Sigmoid colon (tissue), 7 donors: Measurements from ENCODE around the gene SLAMF9. TPM values are rescaled to one million over a fixed set of nuclear protein-coding genes. Genes with fewer than 3 reads are reported as not detected.

Experiments
- DNase-seq: peaks from one replicate; pipeline ENCODE4 v3.0.0-alpha.2; 2019
- H3K27ac ChIP-seq, 4 donors: fragments of 200-600 bp; sonication (generic); one replicate each; pipeline ENCODE4 v1.5.1; 2016 to 2019; ENCODE audit warnings: mild to moderate bottlenecking in 1 of 4
- H3K27me3 ChIP-seq, 3 donors: fragments of 200-600 bp; sonication (generic); one replicate each; pipeline ENCODE4 v1.5.1; 2019; ENCODE audit warnings: mild to moderate bottlenecking in 1 of 3
- H3K36me3 ChIP-seq, 4 donors: fragments of 200-600 bp; sonication (generic); one replicate each; pipeline ENCODE4 v1.5.1; 2016 to 2019
- H3K4me1 ChIP-seq, 4 donors: fragments of 200-600 bp; sonication (generic); one replicate each; pipeline ENCODE4 v1.5.1; 2017 to 2019
- H3K4me3 ChIP-seq, 4 donors: fragments of 200-600 bp; sonication (generic); one replicate each; pipeline ENCODE4 v1.5.1; 2017 to 2019; ENCODE audit warnings: mild to moderate bottlenecking in 2 of 4, moderate library complexity in 1 of 4
- H3K9me3 ChIP-seq, 4 donors: fragments of 200-600 bp in 3 of 4; sonication (generic) in 3 of 4; one replicate each; pipeline versions ENCODE4 v1.5.1 to v1.6.1; 2013 to 2019
- EP300 ChIP-seq, 4 donors: sonication (generic); formaldehyde crosslinking; IDR thresholded peaks; one replicate each; pipeline ENCODE4 v1.6.1; 2017; ENCODE audit warnings: antibody characterized with exemption in 4 of 4
- POLR2A ChIP-seq, 2 donors: fragments of 450-650 bp; IDR thresholded peaks; one replicate each; pipeline ENCODE4 v1.6.1; 2016; ENCODE audit warnings: antibody characterized with exemption in 2 of 2, mild to moderate bottlenecking in 2 of 2, moderate library complexity in 2 of 2
- POLR2AphosphoS5 ChIP-seq, 4 donors: sonication (generic); formaldehyde crosslinking; IDR thresholded peaks; one replicate each; pipeline ENCODE4 v1.6.1; 2017; ENCODE audit warnings: antibody characterized with exemption in 4 of 4
- WGBS, 2 donors: extraction: QIAGEN DNeasy Blood & Tissue Kit; methylation state at CpG; one replicate each; pipeline ENCODE4 v1.1.7; 2013; 5-methylcytosine and 5-hydroxymethylcytosine counted together
- intact Hi-C: fragments of 100-400 bp; cut with DNase I; formaldehyde crosslinking; loops from one replicate; pipeline ENCODE4 v1.15.1; 2023
- polyA plus RNA-seq, 3 donors: library from polyadenylated mRNA; stranded (reverse); fragments of 200-250 nt; gene quantifications; one replicate each; pipeline ENCODE4 v1.2.3, GENCODE V29; 2013
- total RNA-seq, 4 donors: library from RNA; depleted of rRNA; stranded (reverse); fragments of >200 nt; gene quantifications; one replicate each; pipeline ENCODE4 v1.1.0, GENCODE V29; 2016
- TF ChIP-seq, protein P1 (sequence below), 4 experiments: fragments of 450-650 bp in 3 of 4; fragments of 200-600 bp in 1 of 4; IDR thresholded peaks; one replicate each; pipeline ENCODE4 v1.5.1; 2016 to 2019; ENCODE audit warnings: antibody characterized with exemption in 4 of 4, mild to moderate bottlenecking in 3 of 4, moderate library complexity in 2 of 4
- donor health status: healthy with polysubstance abuse.
- donor health status: Bipolar disorder and iron deficiency.
- donor health status: healthy.

The SLAMF9 gene
- total and polyA plus RNA-seq, 7 donors: 0.15 TPM; not detected in 6

DNA sequence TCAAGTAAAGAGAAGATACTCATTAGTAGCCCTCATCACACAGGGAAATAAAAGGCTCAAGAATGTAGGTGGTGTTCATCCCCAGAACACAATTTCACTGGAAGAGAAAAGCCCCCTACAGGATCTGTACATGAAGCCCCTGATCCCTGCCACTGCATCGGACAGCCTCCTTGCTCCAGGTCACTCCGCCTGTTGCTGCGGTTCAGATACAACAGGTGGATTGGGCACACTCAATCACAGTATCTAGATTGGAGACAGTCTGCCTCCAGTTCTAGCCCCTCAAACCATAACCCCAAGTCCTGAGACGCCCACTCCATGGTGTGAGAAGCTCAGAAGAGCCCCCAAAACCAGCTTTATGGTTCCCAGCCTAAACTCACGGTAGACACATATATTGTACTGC, 1.1 kb downstream of the SLAMF9 start:
- Histone ChIP-seq H3K27me3 (no peaks in the 10 kb centered on the region), H3K9me3 (no peaks in the 10 kb centered on the region), H3K4me3 (no peak overlapping the region), H3K4me1 (peaks cover 0 to 15% (median 5%) of the 10 kb centered on the region in 4 donors), H3K36me3 (no peaks in the 10 kb centered on the region), H3K27ac (no peak overlapping the region)
- TF ChIP-seq EP300 (IDR thresholded peaks at IDR 0.05): no peak
- TF ChIP-seq, protein P1, sequence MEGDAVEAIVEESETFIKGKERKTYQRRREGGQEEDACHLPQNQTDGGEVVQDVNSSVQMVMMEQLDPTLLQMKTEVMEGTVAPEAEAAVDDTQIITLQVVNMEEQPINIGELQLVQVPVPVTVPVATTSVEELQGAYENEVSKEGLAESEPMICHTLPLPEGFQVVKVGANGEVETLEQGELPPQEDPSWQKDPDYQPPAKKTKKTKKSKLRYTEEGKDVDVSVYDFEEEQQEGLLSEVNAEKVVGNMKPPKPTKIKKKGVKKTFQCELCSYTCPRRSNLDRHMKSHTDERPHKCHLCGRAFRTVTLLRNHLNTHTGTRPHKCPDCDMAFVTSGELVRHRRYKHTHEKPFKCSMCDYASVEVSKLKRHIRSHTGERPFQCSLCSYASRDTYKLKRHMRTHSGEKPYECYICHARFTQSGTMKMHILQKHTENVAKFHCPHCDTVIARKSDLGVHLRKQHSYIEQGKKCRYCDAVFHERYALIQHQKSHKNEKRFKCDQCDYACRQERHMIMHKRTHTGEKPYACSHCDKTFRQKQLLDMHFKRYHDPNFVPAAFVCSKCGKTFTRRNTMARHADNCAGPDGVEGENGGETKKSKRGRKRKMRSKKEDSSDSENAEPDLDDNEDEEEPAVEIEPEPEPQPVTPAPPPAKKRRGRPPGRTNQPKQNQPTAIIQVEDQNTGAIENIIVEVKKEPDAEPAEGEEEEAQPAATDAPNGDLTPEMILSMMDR (IDR thresholded peaks at IDR 0.05): no peak
- TF ChIP-seq POLR2A (IDR thresholded peaks at IDR 0.05): no peak
- 89 to 91% methylated on average over 5 of the region's 5 CpGs for WGBS, 2 donors
- intact Hi-C loops: no loop called here
- no peak for DNase-seq

DNA sequence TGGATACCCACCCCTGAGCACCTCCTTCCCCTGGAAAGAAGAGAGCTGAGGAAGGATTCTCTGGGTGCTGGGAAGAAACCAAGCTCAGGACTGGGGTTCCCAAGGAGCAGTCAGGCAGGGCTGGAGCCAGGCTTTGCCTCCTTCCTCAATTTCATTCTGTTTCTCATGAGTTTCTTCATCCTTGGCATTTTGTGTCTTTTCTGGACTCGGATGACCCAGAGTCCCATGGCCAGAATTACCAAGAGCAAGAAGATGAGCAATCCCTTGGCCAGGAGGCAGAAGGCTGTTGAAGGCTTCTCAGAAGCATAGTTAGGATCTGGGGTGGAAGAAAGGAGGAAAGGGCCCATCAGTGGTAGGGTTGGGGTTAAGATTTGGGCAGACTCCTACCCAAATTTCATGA, 2.5 kb downstream of the SLAMF9 start:
- H3K4me1 ChIP-seq: peaks cover 0 to 15% (median 5%) of the 10 kb centered on the region in 4 donors
- TF ChIP-seq POLR2A (IDR thresholded peaks at IDR 0.05) (no peak), POLR2AphosphoS5 (IDR thresholded peaks at IDR 0.05) (no peak), EP300 (IDR thresholded peaks at IDR 0.05) (no peak)
- TF ChIP-seq, protein P1 (IDR thresholded peaks at IDR 0.05): no peak
- intact Hi-C loops: no loop called here
- no peaks in the 10 kb centered on the region for H3K9me3 ChIP-seq
- H3K36me3 ChIP-seq: no peaks in the 10 kb centered on the region
- H3K27me3 ChIP-seq: no peaks in the 10 kb centered on the region
- DNase-seq: no peak
- no peak overlapping the region for H3K27ac ChIP-seq
- no peak overlapping the region for H3K4me3 ChIP-seq
- 82 to 85% methylated on average over 1 of the region's 1 CpG for WGBS, 2 donors

DNA sequence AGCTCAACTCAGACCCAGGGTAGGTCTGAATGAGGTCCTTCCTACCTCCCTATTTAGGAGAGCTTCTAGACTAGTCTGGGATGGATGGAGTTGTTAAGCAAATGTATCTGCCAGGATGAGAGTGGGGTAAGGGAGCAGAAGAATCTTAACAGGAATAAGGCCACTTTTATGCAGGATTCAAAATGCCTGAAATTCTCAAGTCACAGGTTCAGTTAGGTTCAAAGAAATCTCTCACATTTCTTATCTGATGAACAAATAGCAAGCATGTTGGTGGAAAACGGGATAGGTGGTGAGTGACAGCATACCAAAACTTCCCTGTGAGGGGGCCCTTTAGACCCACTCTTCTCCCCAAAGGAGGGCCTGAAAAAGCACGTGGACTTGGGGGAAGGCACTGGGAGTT, 3.0 kb downstream of the SLAMF9 start:
- intact Hi-C loops: no loop called here
- no peaks in the 10 kb centered on the region for H3K27me3 ChIP-seq
- DNase-seq: no peak
- 74 to 82% methylated on average over 2 of the region's 2 CpGs for WGBS, 2 donors
- no peak overlapping the region for H3K27ac ChIP-seq
- TF ChIP-seq EP300 (IDR thresholded peaks at IDR 0.05) (no peak), POLR2AphosphoS5 (IDR thresholded peaks at IDR 0.05) (no peak), POLR2A (IDR thresholded peaks at IDR 0.05) (no peak)
- TF ChIP-seq, protein P1 (IDR thresholded peaks at IDR 0.05): no peak
- peaks cover 0 to 16% (median 7%) of the 10 kb centered on the region in 4 donors for H3K4me1 ChIP-seq
- H3K9me3 ChIP-seq: no peaks in the 10 kb centered on the region
- no peaks in the 10 kb centered on the region for H3K36me3 ChIP-seq
- no peak overlapping the region for H3K4me3 ChIP-seq

DNA sequence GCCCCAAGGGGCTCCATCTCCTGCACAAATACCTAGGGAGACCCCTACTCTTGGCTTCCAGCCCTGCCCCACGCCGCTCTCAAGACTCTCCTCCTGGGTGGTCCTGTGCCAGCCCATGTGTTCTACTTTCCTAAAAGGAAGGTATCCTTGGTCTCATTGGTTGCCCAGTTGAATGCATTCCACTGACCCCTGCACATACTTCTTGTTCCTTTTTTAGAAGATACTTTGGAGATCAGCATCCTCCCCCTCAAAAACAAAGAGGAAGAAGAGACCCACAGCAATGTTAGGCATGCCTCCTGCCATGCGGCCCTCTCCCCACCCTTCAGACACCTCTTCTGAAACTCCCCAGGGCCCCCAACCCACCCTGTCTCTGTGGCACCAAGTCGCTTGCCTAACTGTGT, 4.1 kb downstream of the SLAMF9 start:
- Histone ChIP-seq H3K27me3 (no peaks in the 10 kb centered on the region), H3K27ac (no peak overlapping the region), H3K4me3 (no peak overlapping the region), H3K4me1 (peaks cover 0 to 25% (median 17%) of the 10 kb centered on the region in 4 donors), H3K9me3 (no peaks in the 10 kb centered on the region), H3K36me3 (no peaks in the 10 kb centered on the region)
- TF ChIP-seq EP300 (IDR thresholded peaks at IDR 0.05): no peak
- no peak for TF ChIP-seq POLR2A (IDR thresholded peaks at IDR 0.05)
- TF ChIP-seq, protein P1 (IDR thresholded peaks at IDR 0.05): no peak
- TF ChIP-seq POLR2AphosphoS5 (IDR thresholded peaks at IDR 0.05): no peak
- DNase-seq: no peak
- intact Hi-C loops: loop anchor here (5.0 kb wide), 1 partner anchor 168 kb away; the partner anchor contains the start of gene DUSP23
- 93 to 95% methylated on average over 4 of the region's 4 CpGs for WGBS, 2 donors

DNA sequence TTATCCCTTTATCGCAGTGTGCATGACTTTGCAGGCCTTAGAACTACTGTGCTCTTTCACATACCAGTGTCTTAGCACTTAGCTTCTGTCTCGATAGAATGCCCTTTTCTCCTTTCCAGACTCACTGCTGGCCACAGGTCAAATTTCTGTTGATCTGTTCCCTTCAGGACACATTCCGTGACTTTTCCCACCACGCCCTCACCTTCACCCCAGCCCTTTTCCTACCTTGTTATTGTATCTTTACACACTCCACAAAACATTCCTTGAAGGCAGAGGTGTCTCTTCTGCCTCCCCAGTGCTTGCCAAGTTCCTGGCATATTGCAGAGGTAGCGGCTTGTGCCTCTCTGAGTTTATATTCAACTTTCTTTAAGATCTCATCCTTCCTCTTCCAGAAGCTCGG, 4.9 kb downstream of the SLAMF9 start:
- H3K27me3 ChIP-seq: no peaks in the 10 kb centered on the region
- H3K4me3 ChIP-seq: no peak overlapping the region
- 30 to 62% methylated on average over 6 of the region's 6 CpGs for WGBS, 2 donors
- peak overlapping the region in 3 of 4 donors; percentile 25 to 45 (median 42) for H3K27ac ChIP-seq
- no peaks in the 10 kb centered on the region for H3K36me3 ChIP-seq
- DNase-seq: no peak
- H3K4me1 ChIP-seq: peaks cover 0 to 30% (median 20%) of the 10 kb centered on the region in 4 donors
- TF ChIP-seq EP300 (IDR thresholded peaks at IDR 0.05) (no peak), POLR2A (IDR thresholded peaks at IDR 0.05) (no peak), POLR2AphosphoS5 (IDR thresholded peaks at IDR 0.05) (no peak)
- TF ChIP-seq, protein P1 (IDR thresholded peaks at IDR 0.05): no peak
- intact Hi-C loops: loop anchor here (5.0 kb wide), 1 partner anchor 167 kb away; the partner anchor contains the start of gene DUSP23
- no peaks in the 10 kb centered on the region for H3K9me3 ChIP-seq
